ENCODE measurements around the gene PTPRN2.
"Not testable (repeated sequence)": the region's sequence is repeated elsewhere in the genome, so short reads cannot be mapped to it uniquely, and the experiment has no call there.

PTPRN2 gene

GRCh38 chr7:158508802-158509385, 78.7 kb downstream of the PTPRN2 start:
- no peak for DNase-seq

- DNase-seq, result not testable (repeated sequence)
These were observed 79.3 kb downstream of the PTPRN2 start for GRCh38 chr7:158508321-158508720.

GRCh38 chr7:158507917-158508316, 79.7 kb downstream of the PTPRN2 start:
- DNase-seq, result no peak

- DNase-seq, result not testable (repeated sequence)
These were observed 80.4 kb downstream of the PTPRN2 start for GRCh38 chr7:158507175-158507574.

- no peak for DNase-seq
These were observed 81.0 kb downstream of the PTPRN2 start for GRCh38 chr7:158506626-158507025.

GRCh38 chr7:158505683-158506082, 81.9 kb downstream of the PTPRN2 start:
- no peak for DNase-seq

- no peak for DNase-seq
These were observed 85.4 kb downstream of the PTPRN2 start for GRCh38 chr7:158502068-158502750.

- no peak for DNase-seq
These were observed 86.1 kb downstream of the PTPRN2 start for GRCh38 chr7:158501393-158502067.

- no peak for DNase-seq
These were observed 87.0 kb downstream of the PTPRN2 start for GRCh38 chr7:158500651-158501052.

GRCh38 chr7:158499082-158499455, 88.6 kb downstream of the PTPRN2 start:
- DNase-seq, result no peak

- DNase-seq, result no peak
These were observed 89.1 kb downstream of the PTPRN2 start for GRCh38 chr7:158498443-158499081.

GRCh38 chr7:158497627-158498026, 90.0 kb downstream of the PTPRN2 start:
- no peak for DNase-seq

- no peak for DNase-seq
These were observed 91.8 kb downstream of the PTPRN2 start for GRCh38 chr7:158495786-158496185.

GRCh38 chr7:158495216-158495615, 92.4 kb downstream of the PTPRN2 start:
- DNase-seq, result no peak

GRCh38 chr7:158494643-158495042, 93.0 kb downstream of the PTPRN2 start:
- DNase-seq, result no peak

- DNase-seq, result no peak
These were observed 93.4 kb downstream of the PTPRN2 start for GRCh38 chr7:158494162-158494586.

- DNase-seq, result no peak
These were observed 95.3 kb downstream of the PTPRN2 start for GRCh38 chr7:158492367-158492764.

- no peak for DNase-seq
These were observed 96.5 kb downstream of the PTPRN2 start for GRCh38 chr7:158491094-158491493.

GRCh38 chr7:158490171-158490782, 97.3 kb downstream of the PTPRN2 start:
- no peak for DNase-seq

- DNase-seq, result no peak
These were observed 98.0 kb downstream of the PTPRN2 start for GRCh38 chr7:158489462-158490155.

- DNase-seq, result no peak
These were observed 99.2 kb downstream of the PTPRN2 start for GRCh38 chr7:158488181-158488971.
